IMR-90 (cell line): ENCODE results near the gene EPB41L2. TPM values are rescaled to one million over a fixed set of nuclear protein-coding genes. Genes with fewer than 3 reads are reported as not detected.

Experiments
- ATAC-seq: fragments of 200-7000 bp; cut with Tn5 transposase; 2 replicates; pipeline ENCODE4 v1.9.1; 2020; ENCODE audit warnings: low read depth, mild to moderate bottlenecking, moderate library complexity
- BruUV-seq: library from RNA; stranded (reverse); fragments of 400-500 nt; replicated peaks from 2 replicates; lab custom pipeline; 2021; lab: Mats Ljungman, UMichigan
- CTCF ChIA-PET: fragments of 300-600 bp; formaldehyde crosslinking; extraction: SDS; loops from one replicate; lab custom pipeline; 2021; ENCODE audit warnings: antibody characterized with exemption; lab: Yijun Ruan, JAX
- POLR2A ChIA-PET: fragments of 300-600 bp; sonication (Branson Sonifier 250); formaldehyde crosslinking; loops from one replicate; lab custom pipeline; 2022; ENCODE audit warnings: antibody characterized with exemption; ENCODE audit not compliant: unreplicated experiment; lab: Charles Lee
- DNase-seq: peaks from one replicate; pipeline ENCODE4 v3.0.0; 2013
- H2AFZ ChIP-seq: replicated peaks from 2 replicates; pipeline ENCODE3; 2013; ENCODE audit warnings: low read length, mild to moderate bottlenecking; ENCODE audit not compliant: poor library complexity
- H2AK5ac ChIP-seq: 2 replicates; pipeline ENCODE4 v1.6.1; 2013; ENCODE audit warnings: low read depth, low read length, inconsistent platforms
- H2AK9ac ChIP-seq: replicated peaks from 2 replicates; pipeline ENCODE3; 2013; ENCODE audit warnings: mild to moderate bottlenecking, low read depth, low read length, moderate library complexity; ENCODE audit not compliant: poor library complexity
- H2BK120ac ChIP-seq: 2 replicates; pipeline ENCODE4 v1.6.1; 2013; ENCODE audit warnings: low read depth, low read length, inconsistent platforms
- H2BK15ac ChIP-seq: 3 replicates; pipeline ENCODE4 v1.6.1; 2013; ENCODE audit warnings: low read depth, low read length, inconsistent platforms
- H2BK20ac ChIP-seq: 2 replicates; pipeline ENCODE4 v1.6.1; 2013; ENCODE audit warnings: low read depth, mild to moderate bottlenecking, inconsistent platforms, low read length, moderate library complexity
- H2BK5ac ChIP-seq: 2 replicates; pipeline ENCODE4 v1.6.1; 2013; ENCODE audit warnings: mild to moderate bottlenecking, low read depth, low read length, inconsistent platforms; ENCODE audit not compliant: poor library complexity, severe bottlenecking
- H3K14ac ChIP-seq: replicated peaks from 2 replicates; pipeline ENCODE4 v1.6.1; 2013; ENCODE audit warnings: low read depth, low read length, inconsistent platforms
- H3K18ac ChIP-seq: 2 replicates; pipeline ENCODE4 v1.6.1; 2013; ENCODE audit warnings: low read depth, low read length, control low read depth
- H3K23ac ChIP-seq: 2 replicates; pipeline ENCODE4 v1.6.1; 2013; ENCODE audit warnings: low read depth, low read length, inconsistent platforms
- H3K27ac ChIP-seq: 2 replicates; pipeline ENCODE4 v1.5.1; 2013; ENCODE audit warnings: mild to moderate bottlenecking, control low read depth, low read length; ENCODE audit not compliant: insufficient read depth
- H3K27me3 ChIP-seq: 2 replicates; pipeline ENCODE4 v1.6.1; 2013; ENCODE audit warnings: low read length; ENCODE audit not compliant: control insufficient read depth, insufficient read depth
- H3K36me3 ChIP-seq: 2 replicates; pipeline ENCODE4 v1.6.1; 2013; ENCODE audit warnings: low read length, mixed read lengths; ENCODE audit not compliant: control insufficient read depth, insufficient read depth
- H3K4ac ChIP-seq: 2 replicates; pipeline ENCODE4 v1.6.1; 2013; ENCODE audit warnings: low read depth, low read length, inconsistent platforms
- H3K4me1 ChIP-seq: 2 replicates; pipeline ENCODE4 v1.6.1; 2013; ENCODE audit warnings: low read length, mixed read lengths; ENCODE audit not compliant: control insufficient read depth, insufficient read depth
- H3K4me2 ChIP-seq: 2 replicates; pipeline ENCODE4 v1.6.1; 2013; ENCODE audit warnings: low read depth, mild to moderate bottlenecking, control low read depth, low read length, moderate library complexity
- H3K4me3 ChIP-seq: 2 replicates; pipeline ENCODE4 v1.5.1; 2013; ENCODE audit warnings: low read depth, mild to moderate bottlenecking, control low read depth, low read length, moderate library complexity; ENCODE audit not compliant: insufficient read depth
- H3K56ac ChIP-seq: 2 replicates; pipeline ENCODE4 v1.6.1; 2013; ENCODE audit warnings: low read length, inconsistent platforms; ENCODE audit not compliant: insufficient read depth; ENCODE audit errors: extremely low read depth
- H3K79me1 ChIP-seq, 2 experiments: 2 replicates each; pipeline ENCODE4 v1.6.1; 2013; ENCODE audit warnings: low read length in 2 of 2, inconsistent platforms in 1 of 2, low read depth in 1 of 2
- H3K9ac ChIP-seq: 2 replicates; pipeline ENCODE4 v1.6.1; 2013; ENCODE audit warnings: low read depth, low read length, control low read depth
- H3K9me1 ChIP-seq: 2 replicates; pipeline ENCODE4 v1.6.1; 2013; ENCODE audit warnings: low read length, inconsistent platforms; ENCODE audit not compliant: insufficient read depth
- H3K9me3 ChIP-seq: 2 replicates; pipeline ENCODE4 v1.6.1; 2013; ENCODE audit warnings: low read length; ENCODE audit not compliant: control insufficient read depth, insufficient read depth
- H4K20me1 ChIP-seq: 2 replicates; pipeline ENCODE4 v1.6.1; 2013; ENCODE audit warnings: low read length, inconsistent platforms; ENCODE audit not compliant: insufficient read depth
- H4K5ac ChIP-seq: 2 replicates; pipeline ENCODE4 v1.6.1; 2013; ENCODE audit warnings: mild to moderate bottlenecking, low read depth, low read length, control low read depth
- H4K8ac ChIP-seq, 2 experiments: 2 replicates each; pipeline ENCODE4 v1.6.1; 2013; ENCODE audit warnings: low read depth in 2 of 2, low read length in 2 of 2, control low read depth in 1 of 2, inconsistent platforms in 1 of 2
- H4K91ac ChIP-seq: 2 replicates; pipeline ENCODE4 v1.6.1; 2013; ENCODE audit warnings: low read depth, low read length, inconsistent platforms; ENCODE audit not compliant: insufficient read depth
- CHD1 ChIP-seq: IDR thresholded peaks from 2 replicates; pipeline ENCODE4 v1.6.1; 2012; ENCODE audit warnings: low read depth, low read length, improper control_type of control experiment
- CTCF ChIP-seq: conservative IDR thresholded peaks from 2 replicates; pipeline ENCODE4 v1.5.1; 2012; ENCODE audit warnings: mild to moderate bottlenecking, low read depth, low read length, improper control_type of control experiment
- MAFK ChIP-seq: IDR thresholded peaks from 2 replicates; pipeline ENCODE4 v1.6.1; 2012; ENCODE audit warnings: low read depth, low read length, improper control_type of control experiment
- POLR2A ChIP-seq: IDR thresholded peaks from 2 replicates; pipeline ENCODE4 v1.6.1; 2012; ENCODE audit warnings: mild to moderate bottlenecking, low read depth, low read length
- RAD21 ChIP-seq: IDR thresholded peaks from 2 replicates; pipeline ENCODE4 v1.6.1; 2012; ENCODE audit warnings: low read length, improper control_type of control experiment
- RCOR1 ChIP-seq: IDR thresholded peaks from 2 replicates; pipeline ENCODE4 v1.6.1; 2012; ENCODE audit warnings: mild to moderate bottlenecking, low read length, improper control_type of control experiment; ENCODE audit not compliant: insufficient replicate concordance
- SMC3 ChIP-seq: fragments of 150-350 bp; IDR thresholded peaks from 2 replicates; pipeline ENCODE4 v1.6.1; 2016; ENCODE audit warnings: low read depth, mild to moderate bottlenecking, antibody characterized with exemption, low read length, moderate library complexity
- USF2 ChIP-seq: fragments of 150-350 bp; IDR thresholded peaks from 2 replicates; pipeline ENCODE4 v1.6.1; 2017; ENCODE audit warnings: mild to moderate bottlenecking, antibody characterized with exemption, low read length, low read depth
- WGBS, 2 experiments: methylation state at CpG; one replicate each; pipeline versions ENCODE4 v1.1.5 to v1.1.7; 2013; ENCODE audit warnings: missing lambda C conversion rate in 2 of 2; ENCODE audit not compliant: insufficient read length in 1 of 2; ENCODE audit errors: extremely low coverage in 2 of 2; 5-methylcytosine and 5-hydroxymethylcytosine counted together
- dilution Hi-C: fragments of 300-500 bp; cut with HindIII; formaldehyde crosslinking; loops from one replicate; pipeline ENCODE4 v1.14.3; 2018; ENCODE audit warnings: low sequenced_read_pairs; ENCODE audit not compliant: unreplicated experiment
- in situ Hi-C: fragments of 300-500 bp; cut with MboI; formaldehyde crosslinking; loops from 3 replicates; pipeline ENCODE4 v1.14.3; 2019; ENCODE audit warnings: low sequenced_read_pairs, inconsistent platforms, mixed read lengths
- intact Hi-C: fragments of 100-400 bp; cut with micrococcal nuclease; formaldehyde crosslinking; loops from 2 replicates; pipeline ENCODE4 v1.10.0; 2022
- polyA plus RNA-seq, 3 experiments: library from polyadenylated mRNA; depleted of rRNA; stranded (reverse); fragments of >200 nt; gene quantifications; 2 replicates each; pipeline ENCODE4 v1.2.3, GENCODE V29; 2012; ENCODE audit warnings: low replicate concordance in 1 of 3
- total RNA-seq: library from RNA; depleted of rRNA; stranded (reverse); fragments of >200 nt; gene quantifications from 2 replicates; pipeline ENCODE4 v1.2.3, GENCODE V29; 2012

EPB41L2 gene
- total and polyA plus RNA-seq, 2 of the 4 experiments (the other 2 are of a cell fraction) = 85.7 to 99.8 TPM

- peaks cover 18% of the 10 kb centered on the region for H3K36me3 ChIP-seq
- no peak overlapping the region for H2BK120ac ChIP-seq
- H4K91ac ChIP-seq = no peak overlapping the region
- TF ChIP-seq RAD21 = peak; percentile 64
- no peak for TF ChIP-seq RCOR1
- no peak for TF ChIP-seq MAFK
- no peak for TF ChIP-seq CHD1
- TF ChIP-seq CTCF = peak; percentile 76
- no peak for TF ChIP-seq USF2
- TF ChIP-seq SMC3 = peak; percentile 76
- no peak for TF ChIP-seq POLR2A
- BruUV-seq = no TSS peak
- H3K4me2 ChIP-seq = no peak overlapping the region
- ChIA-PET CTCF (interaction anchor here (0.9 to 2.4 kb wide), 4 partner anchors 14 to 245 kb away, joined by 3 to 6 read pairs (median 4); no protein-coding TSS in a partner anchor), POLR2A (no interaction called here)
- H2AFZ ChIP-seq = no peak overlapping the region
- no peak overlapping the region for H2BK20ac ChIP-seq
- no peak overlapping the region for H2BK5ac ChIP-seq
- H3K4me1 ChIP-seq = no peaks in the 10 kb centered on the region
- no peak overlapping the region for H3K4ac ChIP-seq
- no peaks in the 10 kb centered on the region for H3K27me3 ChIP-seq
- ATAC-seq (peak; percentile 67), DNase-seq (peak; percentile 44)
- in situ Hi-C loops (no loop called here), dilution Hi-C loops (no loop called here), intact Hi-C loops (loop anchor here (1.0 to 5.0 kb wide), 2 partner anchors 550 to 825 kb away; no protein-coding TSS in a partner anchor)
- no peaks in the 10 kb centered on the region for H4K20me1 ChIP-seq
- H3K4me3 ChIP-seq = no peak overlapping the region
- 96% methylated on average over 3 of the region's 8 CpGs; no CpG with 5 or more reads in 1 of the 2 experiments for WGBS, 2 experiments
- no peak overlapping the region for H2BK15ac ChIP-seq
- H2AK5ac ChIP-seq = no peak overlapping the region
- no peaks in the 10 kb centered on the region for H3K9me3 ChIP-seq
- no peak overlapping the region for H4K8ac ChIP-seq
- H2AK9ac ChIP-seq = no peak overlapping the region
- H3K9me1 ChIP-seq = peaks cover 3% of the 10 kb centered on the region; the same call in 1 of the 2 replicates
- no peak overlapping the region for H3K18ac ChIP-seq
- H3K9ac ChIP-seq = no peak overlapping the region
- no peak overlapping the region for H3K23ac ChIP-seq
- H3K56ac ChIP-seq = no peak overlapping the region
- peaks cover 9 to 17% of the 10 kb centered on the region in 2 experiments; a peak in 2 of 4 replicates for H3K79me1 ChIP-seq
- no peak overlapping the region for H3K14ac ChIP-seq
- H3K27ac ChIP-seq = no peak overlapping the region
- no peak overlapping the region for H4K5ac ChIP-seq
These were observed 190.6 kb downstream of the EPB41L2 start for GRCh38 chr6:130872250-130873095.
